Embryonic facial prominence (tissue), 1 donor: ENCODE measurements around the gene CHAD.
"Not testable (repeated sequence)": the region's sequence is repeated elsewhere in the genome, so short reads cannot be mapped to it uniquely, and the experiment has no call there.

Experiments
- DNase-seq: peaks from one replicate; pipeline ENCODE4 v3.0.0-alpha.2; 2016; ENCODE audit errors: extremely low spot score

The CHAD gene

GRCh38 chr17:50429793-50430192, 38.9 kb downstream of the CHAD start:
- no peak for DNase-seq

- DNase-seq = no peak
Observed at GRCh38 chr17:50428831-50429424, 39.8 kb downstream of the CHAD start.

GRCh38 chr17:50428126-50428525, 40.6 kb downstream of the CHAD start:
- DNase-seq = not testable (repeated sequence)

GRCh38 chr17:50426814-50427787, 41.6 kb downstream of the CHAD start:
- DNase-seq = no peak

DNA sequence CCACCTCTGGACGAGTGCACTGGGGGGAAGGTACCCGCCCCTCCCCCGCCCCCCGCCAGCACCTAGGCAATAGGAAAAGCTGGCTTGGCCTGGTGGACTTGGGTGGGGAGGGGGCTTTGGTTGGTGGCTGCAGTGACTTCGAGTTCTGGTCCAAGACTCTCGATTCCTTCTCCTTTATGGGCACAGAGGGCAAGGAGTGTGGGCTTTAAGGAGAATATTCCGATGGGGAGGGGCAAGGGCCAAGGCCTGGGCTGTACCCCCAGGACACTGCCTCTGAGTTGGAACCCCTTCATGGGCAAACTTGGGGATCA, 42.3 kb downstream of the CHAD start:
- no peak for DNase-seq

DNA sequence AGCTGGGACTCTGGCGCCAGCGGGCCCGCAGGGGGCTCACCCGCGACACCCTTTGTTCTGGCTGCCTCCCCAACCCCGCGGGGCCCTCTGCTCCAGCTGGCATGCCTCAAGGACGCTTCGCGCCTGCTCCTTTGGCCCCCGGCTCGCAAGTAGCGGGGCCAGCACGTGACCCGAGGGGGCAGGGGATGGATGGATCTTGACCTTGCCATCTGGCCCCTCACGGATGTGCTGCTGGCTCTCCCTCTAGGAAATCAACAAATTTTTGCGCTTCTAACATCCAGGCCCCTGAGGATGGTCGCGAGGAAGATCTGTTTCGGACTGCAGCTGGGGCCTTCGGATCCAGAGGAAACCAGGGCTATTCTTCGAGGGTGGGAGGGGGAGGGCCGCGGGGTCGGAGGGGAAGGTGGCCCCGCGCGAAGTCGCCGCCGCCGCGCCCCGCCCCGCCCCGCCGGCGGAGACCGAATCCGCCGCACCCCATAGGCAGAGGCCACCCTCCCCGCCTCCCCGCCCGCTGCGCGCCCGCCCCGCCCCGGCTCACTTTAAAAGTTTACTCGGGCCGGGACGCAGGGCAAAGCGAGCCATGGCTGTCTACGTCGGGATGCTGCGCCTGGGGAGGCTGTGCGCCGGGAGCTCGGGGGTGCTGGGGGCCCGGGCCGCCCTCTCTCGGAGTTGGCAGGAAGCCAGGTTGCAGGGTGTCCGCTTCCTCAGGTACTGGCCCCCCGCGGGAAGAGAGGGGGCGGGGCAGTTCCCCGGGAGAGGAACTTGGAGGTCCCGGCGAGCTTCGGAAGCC, 42.8 kb downstream of the CHAD start, which contains the start of gene ACSF2:
TSS of gene ACSF2 (plus strand) at position 537 of the 790 bp plus-strand sequence. CDS start at position 581, 44 bp downstream.
- no peak for DNase-seq

DNA sequence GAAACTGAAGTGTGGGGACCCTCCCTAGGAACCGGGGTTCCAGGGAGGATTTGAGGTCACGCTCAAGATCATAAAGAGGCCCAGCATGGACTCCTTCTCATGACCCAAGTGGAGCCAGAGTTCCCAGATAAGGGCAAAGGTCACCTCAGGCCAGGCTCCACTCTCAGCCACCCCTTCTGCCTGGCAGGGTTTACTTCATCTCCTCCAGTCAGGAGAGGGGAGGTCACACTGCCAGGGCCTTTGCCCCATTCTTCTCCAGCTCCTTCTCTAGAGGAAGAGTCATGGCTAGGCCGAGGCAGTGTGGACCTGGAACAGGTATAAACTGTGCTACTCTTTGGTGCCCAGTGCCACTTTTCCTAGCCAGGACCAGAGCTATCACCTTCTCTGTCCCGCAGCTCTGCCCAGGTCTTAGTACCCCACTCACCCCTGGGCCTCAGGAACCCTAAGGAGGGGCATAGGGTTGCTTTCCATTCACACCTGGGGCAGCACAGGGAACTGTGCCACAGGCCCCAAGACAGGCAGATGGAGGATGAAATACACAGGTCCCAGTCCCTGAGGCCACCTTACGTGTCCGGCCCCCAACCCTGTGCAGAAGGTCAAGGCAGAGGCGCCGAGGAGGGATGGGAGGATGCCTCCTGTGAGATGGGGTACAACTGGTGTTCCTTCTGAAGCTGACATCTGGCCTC, 43.5 kb downstream of the CHAD start:
- DNase-seq = no peak

DNA sequence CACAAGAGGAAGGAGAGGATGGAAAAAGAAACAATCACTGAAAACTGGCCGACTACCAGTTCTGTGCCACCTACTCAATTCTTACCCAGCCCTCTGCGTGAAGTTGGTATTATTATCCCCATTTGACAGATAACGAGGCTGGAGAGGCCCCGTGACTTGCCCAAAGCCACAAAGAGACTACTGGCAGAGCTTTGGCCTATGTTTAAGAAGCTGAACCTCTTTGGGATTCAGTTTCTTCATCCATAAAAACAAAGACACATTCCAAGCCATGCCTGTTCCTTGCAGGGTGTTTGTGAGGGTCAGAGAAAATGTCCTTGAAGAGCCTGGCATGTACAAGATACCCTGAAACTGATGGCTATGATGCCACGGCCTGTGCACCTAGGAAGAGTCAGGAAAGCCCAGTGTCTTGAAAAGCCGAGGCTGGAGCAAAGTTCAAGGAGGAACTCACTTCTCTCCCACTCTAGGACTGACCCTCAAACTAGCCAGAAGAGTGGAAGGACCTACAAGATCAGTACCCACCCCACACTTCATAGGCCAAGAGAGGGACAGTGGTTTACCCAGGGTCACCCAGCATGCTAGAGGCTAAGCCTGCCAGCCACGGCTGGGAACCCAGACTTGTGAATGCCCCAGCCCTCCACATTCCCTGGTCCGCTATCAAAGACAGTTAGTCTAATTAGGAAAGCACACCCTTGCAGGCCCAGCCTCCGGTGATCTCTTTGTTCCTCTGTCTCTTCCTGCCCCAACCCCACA, 44.3 kb downstream of the CHAD start:
- no peak for DNase-seq

GRCh38 chr17:50423553-50424159, 45.0 kb downstream of the CHAD start:
- no peak for DNase-seq

- DNase-seq = no peak
Observed at GRCh38 chr17:50422738-50423137, 45.9 kb downstream of the CHAD start.

DNA sequence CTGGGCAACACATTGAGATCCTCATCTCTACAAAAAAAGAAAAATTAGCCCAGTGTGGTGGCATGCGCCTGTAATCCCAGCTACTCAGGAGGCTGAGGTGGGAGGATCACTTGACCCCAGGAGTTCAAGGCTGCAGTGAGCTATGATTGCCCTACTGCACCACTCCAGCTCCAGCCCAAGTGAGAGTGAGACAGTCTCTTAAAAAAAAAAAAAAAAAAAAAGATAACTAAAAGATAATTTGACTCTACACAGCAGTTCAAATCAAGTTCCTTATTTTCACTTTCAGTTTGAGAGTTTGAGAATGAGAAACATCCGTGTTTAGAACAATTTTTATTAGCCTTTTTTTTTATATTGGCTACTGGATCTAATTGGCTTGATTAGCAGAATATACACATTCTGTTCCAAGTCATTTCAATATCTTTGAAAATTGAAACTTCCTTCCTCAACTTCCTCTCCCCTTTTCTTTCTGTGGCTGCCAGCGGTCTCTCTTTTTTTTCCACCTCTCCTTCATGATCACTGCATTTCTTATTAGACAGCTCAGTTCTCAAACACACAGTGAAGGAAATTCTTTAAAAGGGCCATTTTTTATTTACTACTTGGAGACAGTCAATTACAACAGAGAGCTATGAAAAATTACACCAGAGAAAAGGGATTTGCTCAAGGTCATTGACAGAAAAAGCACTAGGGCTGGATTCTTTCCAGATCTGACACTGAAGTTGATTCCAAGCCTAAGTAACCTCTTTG, 47.2 kb downstream of the CHAD start:
- no peak for DNase-seq

GRCh38 chr17:50420419-50421112, 48.1 kb downstream of the CHAD start:
- DNase-seq = no peak

DNA sequence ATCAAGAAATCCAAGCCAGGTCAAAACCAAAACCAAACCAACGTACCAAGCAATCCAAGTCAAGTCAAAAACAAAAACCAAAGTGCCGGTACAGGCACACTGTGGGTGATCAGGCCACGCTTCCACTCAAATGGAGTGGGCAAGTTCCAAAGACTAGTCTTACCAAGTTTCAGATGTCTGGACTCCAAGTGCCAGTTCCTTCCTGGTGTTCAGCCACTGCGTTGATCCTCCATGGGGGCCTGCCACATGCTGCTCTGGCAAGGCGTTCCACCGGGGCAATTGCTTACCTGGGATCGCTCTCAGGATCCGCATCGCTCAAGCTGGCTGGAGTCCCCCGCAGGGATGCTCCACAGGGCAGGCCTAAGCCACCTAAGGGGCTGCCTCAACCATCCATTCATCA, 49.1 kb downstream of the CHAD start:
- DNase-seq = not testable (repeated sequence)

GRCh38 chr17:50414808-50415207, 53.9 kb downstream of the CHAD start:
- DNase-seq = no peak
